Right cardiac atrium (tissue), 5 donors: ENCODE results near the gene CHAMP1. TPM values are rescaled to one million over a fixed set of nuclear protein-coding genes. Genes with fewer than 3 reads are reported as not detected.

Experiments
- ATAC-seq, 2 donors: fragments of 200-7000 bp; cut with Tn5 transposase; one replicate each; pipeline versions ENCODE4 v1.8.0 to v1.9.1; 2020; ENCODE audit warnings: moderate library complexity in 2 of 2, mild to moderate bottlenecking in 1 of 2
- DNase-seq, 3 donors: peaks; one replicate each; pipeline ENCODE4 v3.0.0-alpha.2; 2020
- H3K27ac ChIP-seq: one replicate; pipeline ENCODE4 v1.5.1; 2013; ENCODE audit warnings: mild to moderate bottlenecking, low read length, control low read depth, moderate library complexity
- H3K27me3 ChIP-seq: one replicate; pipeline ENCODE4 v1.6.1; 2013; ENCODE audit not compliant: control insufficient read depth, insufficient read depth
- H3K4me1 ChIP-seq: one replicate; pipeline ENCODE4 v1.6.1; 2013; ENCODE audit warnings: low read length; ENCODE audit not compliant: control insufficient read depth, insufficient read depth
- H3K4me3 ChIP-seq: one replicate; pipeline ENCODE4 v1.5.1; 2013; ENCODE audit warnings: low read length, control low read depth
- H3K9me3 ChIP-seq: one replicate; pipeline ENCODE4 v1.6.1; 2013; ENCODE audit warnings: low read length; ENCODE audit not compliant: control insufficient read depth
- WGBS: extraction: QIAGEN DNeasy Blood & Tissue Kit; methylation state at CpG from one replicate; pipeline ENCODE4 v1.1.7; 2013; 5-methylcytosine and 5-hydroxymethylcytosine counted together
- intact Hi-C, 4 donors: fragments of 100-400 bp; cut with DNase I; formaldehyde crosslinking; loops; one replicate each; pipeline versions ENCODE4 v1.11.0 to v1.14.0; 2022 to 2023
- polyA plus RNA-seq: library from polyadenylated mRNA; stranded (reverse); fragments of 200-250 nt; gene quantifications from one replicate; pipeline ENCODE4 v1.2.3, GENCODE V29; 2013
- total RNA-seq, 4 donors: library from RNA; stranded (reverse); fragmentation: NEBNext Ultra II Directional; extraction: Animal tissue kit (Norgen Biotek cat#: 25700); gene quantifications; one replicate each; pipeline ENCODE4 v1.2.1, GENCODE V29; 2021
- donor health status: healthy with polysubstance abuse.
- donor health status: DM: no; HTN: yes; CAD: no.
- donor health status: DM: no; HTN: no; CAD: no.
- donor health status: DM: no; HTN: yes; CAD: no; lungs with severe emphysema.
- donor health status: DM: yes; HTN: yes; CAD: no.

CHAMP1 gene
- total and polyA plus RNA-seq, 5 donors = 5.2 to 12.8 (median 12.4) TPM

DNA sequence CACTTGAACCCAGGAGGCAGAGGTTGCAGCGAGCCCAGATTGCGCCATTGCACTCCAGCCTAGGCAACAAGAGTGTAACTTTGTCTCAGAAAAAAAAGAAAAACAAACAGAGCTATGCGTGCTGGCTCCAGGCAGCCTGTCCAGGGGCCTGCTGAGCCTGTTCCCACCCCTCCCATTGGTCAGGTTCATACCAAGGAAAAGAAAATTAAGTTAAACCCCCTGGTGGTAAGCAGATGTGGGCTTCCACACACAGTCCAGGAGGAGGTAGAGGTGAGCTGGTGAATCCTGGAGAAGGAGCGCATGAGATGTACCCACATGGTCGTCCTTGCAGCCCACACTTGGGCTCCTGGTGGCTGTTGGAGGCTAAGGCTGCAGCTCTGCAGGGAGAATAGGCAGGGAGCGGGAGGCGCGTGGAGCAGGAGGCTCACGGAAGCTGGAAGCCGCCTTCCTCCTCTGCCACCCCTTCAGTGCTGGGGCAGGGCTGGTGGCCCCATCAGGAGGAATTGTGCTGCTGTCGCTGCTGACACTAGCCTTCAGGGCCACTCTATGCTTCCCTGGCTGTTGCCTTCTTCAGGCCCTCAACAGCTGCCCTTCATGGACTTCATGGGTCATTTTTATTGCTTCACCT is 10.5 kb upstream of the CHAMP1 start:
- no peak for DNase-seq
- Histone ChIP-seq H3K27ac (no peak overlapping the region), H3K27me3 (no peaks in the 10 kb centered on the region), H3K9me3 (no peaks in the 10 kb centered on the region), H3K4me3 (no peak overlapping the region), H3K4me1 (no peaks in the 10 kb centered on the region)
- 87% methylated on average over 11 of the region's 11 CpGs for WGBS
- no peak for ATAC-seq
- intact Hi-C loops = no loop called here

DNA sequence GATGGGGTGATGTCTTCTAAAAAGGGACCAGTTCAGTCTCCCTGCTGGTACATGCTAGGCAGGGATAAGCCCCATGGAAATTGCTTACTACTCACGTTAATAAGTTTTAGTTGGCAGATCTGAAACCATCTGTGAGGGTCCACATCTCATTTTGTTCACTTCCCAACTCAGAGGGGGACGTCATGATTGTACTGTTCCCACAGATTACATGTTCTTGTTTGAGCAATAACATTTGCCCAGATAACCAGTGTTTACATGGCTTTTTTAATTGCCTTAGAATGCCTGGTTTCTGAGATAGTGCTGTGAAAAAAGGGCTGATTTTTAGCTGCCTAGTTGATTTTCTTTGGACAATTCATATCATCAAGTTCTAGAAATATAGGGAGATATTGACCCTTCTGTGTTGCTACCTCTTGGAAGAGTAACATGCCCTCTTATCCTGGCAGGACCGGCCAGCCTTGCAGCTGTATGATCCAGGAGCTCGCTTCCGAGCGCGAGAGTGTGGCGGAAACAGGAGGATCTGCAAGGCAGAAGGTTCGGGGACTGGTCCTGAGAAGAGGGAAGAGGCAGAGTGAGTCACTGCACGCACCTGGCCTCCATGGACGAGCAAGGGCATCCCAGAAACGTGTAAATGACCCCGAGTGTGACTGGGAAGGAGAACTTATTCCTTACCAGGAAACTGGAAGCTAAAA is 9.8 kb upstream of the CHAMP1 start:
- no peak for ATAC-seq

DNA sequence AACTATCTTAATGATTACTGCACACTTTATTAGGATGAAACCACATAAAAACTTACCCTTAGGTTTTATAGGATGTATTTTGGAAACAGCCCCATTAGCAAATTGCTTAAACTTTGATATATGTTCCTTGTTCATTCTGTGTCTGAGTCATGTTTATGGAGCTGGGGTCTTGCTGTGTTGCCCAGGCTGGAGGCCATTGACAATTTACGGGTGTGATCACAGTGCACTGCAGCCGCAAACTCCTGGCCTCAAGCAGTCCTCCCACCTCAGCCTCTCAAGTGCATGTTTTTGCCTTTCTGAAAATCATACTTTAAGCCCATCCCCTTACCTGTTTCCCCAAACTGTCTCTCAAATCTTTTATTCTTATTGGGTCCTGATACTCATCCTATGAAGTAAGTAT is 5.2 kb upstream of the CHAMP1 start:
- no peak for ATAC-seq
- H3K27ac ChIP-seq = no peak overlapping the region
- no peaks in the 10 kb centered on the region for H3K4me1 ChIP-seq
- H3K27me3 ChIP-seq = no peaks in the 10 kb centered on the region
- intact Hi-C loops = no loop called here
- 93% methylated on average over 2 of the region's 2 CpGs for WGBS
- no peak for DNase-seq
- H3K4me3 ChIP-seq = no peak overlapping the region
- no peaks in the 10 kb centered on the region for H3K9me3 ChIP-seq

More for the DNA sequence above, 9.8 kb upstream of the CHAMP1 start:
- DNase-seq = no peak
- H3K4me1 ChIP-seq = no peaks in the 10 kb centered on the region
- intact Hi-C loops = no loop called here
- 92% methylated on average over 13 of the region's 13 CpGs for WGBS
- H3K27me3 ChIP-seq = no peaks in the 10 kb centered on the region
- no peaks in the 10 kb centered on the region for H3K9me3 ChIP-seq
- H3K27ac ChIP-seq = no peak overlapping the region
- H3K4me3 ChIP-seq = no peak overlapping the region

DNA sequence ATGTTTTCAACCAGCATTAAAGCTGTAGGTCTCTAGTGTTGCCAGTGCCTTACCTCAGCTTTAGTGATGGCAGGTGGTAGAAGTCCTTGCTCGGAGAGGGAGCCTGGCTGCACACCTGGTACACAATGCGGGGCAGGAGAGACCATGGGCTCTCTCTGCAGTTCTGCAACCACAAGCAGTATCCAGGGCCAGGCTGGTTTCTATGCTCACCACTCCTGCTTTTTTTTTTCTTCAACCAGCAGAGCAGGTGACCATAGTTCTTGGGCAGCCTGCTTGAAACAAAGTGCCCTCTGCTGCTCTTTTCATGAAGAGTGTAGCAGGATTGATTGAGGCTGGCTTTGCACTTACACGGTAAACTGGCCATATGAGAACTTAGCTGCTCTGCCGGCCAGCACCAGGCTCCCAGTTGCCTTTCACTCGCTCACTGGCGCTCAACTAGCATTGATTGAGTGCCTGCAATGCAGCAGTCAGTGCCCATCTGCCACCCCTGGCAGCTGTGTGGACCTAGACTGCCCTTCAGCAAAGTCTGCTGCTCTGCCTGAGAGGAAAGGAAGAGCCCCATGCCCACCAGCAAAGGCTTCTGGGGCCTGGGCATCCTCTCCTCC is 4.4 kb upstream of the CHAMP1 start:
- H3K4me3 ChIP-seq = no peak overlapping the region
- no peak overlapping the region for H3K27ac ChIP-seq
- H3K9me3 ChIP-seq = no peaks in the 10 kb centered on the region
- ATAC-seq (no peak), DNase-seq (no peak)
- no peaks in the 10 kb centered on the region for H3K4me1 ChIP-seq
- WGBS = 89% methylated on average over 6 of the region's 6 CpGs
- no peaks in the 10 kb centered on the region for H3K27me3 ChIP-seq
- intact Hi-C loops = no loop called here

DNA sequence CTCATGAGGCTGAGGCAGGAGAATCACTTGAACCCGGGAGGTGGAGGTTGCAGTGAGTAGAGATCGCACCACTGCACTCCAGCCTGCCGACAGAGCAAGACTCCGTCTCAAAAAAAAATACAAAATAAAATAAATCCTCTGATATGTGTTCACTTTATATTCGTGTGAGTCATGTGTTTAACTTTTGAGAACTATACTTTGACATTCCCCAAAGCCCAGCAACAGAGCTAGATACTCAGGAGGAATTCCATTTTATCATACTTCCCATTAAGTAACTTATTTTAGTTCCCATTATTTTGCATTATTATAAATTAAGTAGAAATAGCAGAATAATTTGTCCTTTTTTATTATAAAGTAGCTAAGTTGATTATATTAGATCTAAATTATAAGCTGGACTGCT is 3.3 kb upstream of the CHAMP1 start:
- no peak for DNase-seq
- Histone ChIP-seq H3K27ac (no peak overlapping the region), H3K4me3 (no peak overlapping the region), H3K27me3 (no peaks in the 10 kb centered on the region), H3K4me1 (no peaks in the 10 kb centered on the region), H3K9me3 (no peaks in the 10 kb centered on the region)
- ATAC-seq = no peak
- 80% methylated on average over 5 of the region's 5 CpGs for WGBS
- intact Hi-C loops = no loop called here

DNA sequence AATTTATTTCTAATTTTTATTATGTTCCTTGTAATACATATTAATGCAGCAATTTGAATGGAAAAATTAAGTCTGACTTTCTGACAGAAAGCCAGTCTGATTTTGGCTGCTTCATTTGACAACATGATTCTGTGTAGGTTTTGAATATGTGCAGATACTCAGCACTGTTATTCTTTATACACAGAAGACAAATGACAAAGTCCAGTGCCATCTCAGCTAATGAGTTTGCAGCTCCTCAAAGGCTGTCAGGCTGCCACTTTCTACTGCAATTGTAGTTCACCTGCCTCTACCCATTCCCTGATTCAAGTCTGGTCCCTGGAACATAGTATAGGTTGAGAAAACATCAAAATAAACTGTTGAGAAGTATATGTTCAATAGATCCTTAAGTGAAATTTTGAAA is 2.9 kb upstream of the CHAMP1 start:
- ATAC-seq (no peak), DNase-seq (no peak)
- Histone ChIP-seq H3K4me1 (no peaks in the 10 kb centered on the region), H3K27ac (no peak overlapping the region), H3K9me3 (no peaks in the 10 kb centered on the region), H3K4me3 (no peak overlapping the region), H3K27me3 (no peaks in the 10 kb centered on the region)
- intact Hi-C loops = no loop called here

DNA sequence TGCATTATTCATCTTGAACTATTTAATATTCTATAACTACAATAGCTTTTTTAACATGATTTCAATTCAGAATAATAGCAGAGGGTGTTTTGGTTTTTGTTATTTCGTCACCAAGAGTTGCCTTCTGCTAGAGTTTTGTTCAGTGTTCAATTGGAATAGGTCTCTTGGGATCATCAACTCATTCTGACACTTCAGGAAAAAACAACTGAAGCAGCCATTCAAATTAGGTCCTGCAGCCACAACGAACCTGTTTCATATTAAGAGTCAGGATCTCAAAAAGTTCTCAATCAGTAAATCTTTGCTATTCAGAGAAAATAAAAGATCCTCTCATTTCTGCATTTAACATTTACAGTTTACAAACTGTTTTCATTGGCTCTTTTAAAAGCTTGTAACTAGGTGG is 2.4 kb upstream of the CHAMP1 start:
- Histone ChIP-seq H3K9me3 (no peaks in the 10 kb centered on the region), H3K4me1 (no peaks in the 10 kb centered on the region), H3K27ac (no peak overlapping the region), H3K27me3 (no peaks in the 10 kb centered on the region), H3K4me3 (no peak overlapping the region)
- DNase-seq (no peak), ATAC-seq (no peak)
- intact Hi-C loops = no loop called here
- WGBS = 43% methylated on average over 2 of the region's 2 CpGs

DNA sequence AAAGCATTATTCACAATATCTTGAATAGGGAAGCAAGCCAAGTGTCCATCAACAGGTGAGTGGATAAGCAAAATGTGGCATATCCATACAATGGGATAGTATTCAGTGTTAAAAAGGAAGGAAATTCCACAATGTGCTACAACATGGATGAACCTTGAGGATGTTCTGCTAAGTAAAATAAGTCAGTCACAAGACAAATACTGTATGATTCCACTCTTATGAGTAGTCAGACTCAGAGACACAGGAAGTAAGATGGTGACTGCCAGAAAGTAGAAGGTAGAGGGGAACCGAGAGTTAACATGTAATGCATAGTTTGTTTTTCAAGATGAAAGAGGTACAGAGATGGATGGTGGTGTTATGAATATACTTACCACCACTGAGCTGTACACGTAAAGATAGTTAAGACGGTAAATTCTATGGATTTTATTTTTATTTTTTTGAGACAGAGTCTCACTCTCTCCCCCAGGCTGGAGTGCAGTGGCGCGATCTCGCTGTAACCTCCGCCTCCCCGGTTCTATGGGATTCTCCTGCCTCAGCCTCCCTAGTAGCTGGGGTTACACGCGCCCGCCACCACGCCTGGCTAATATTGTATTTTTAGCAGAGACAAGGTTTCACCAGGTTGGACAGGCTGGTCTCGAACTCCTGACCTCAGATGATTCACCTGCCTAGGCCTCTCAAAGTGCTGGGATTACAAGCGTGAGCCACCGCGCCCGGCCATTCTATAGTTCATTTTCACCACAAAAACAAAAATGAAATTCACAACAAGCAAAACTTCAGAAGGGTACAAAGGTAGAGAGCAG is 1.0 kb upstream of the CHAMP1 start:
- peaks cover under 1% of the 10 kb centered on the region for H3K4me1 ChIP-seq
- peak in 2 of 3 donors; percentile 47 to 64 for DNase-seq
- peak overlapping the region; percentile 75 for H3K27ac ChIP-seq
- H3K4me3 ChIP-seq = peak overlapping the region; percentile 65
- ATAC-seq = no peak
- intact Hi-C loops = no loop called here
- H3K9me3 ChIP-seq = no peaks in the 10 kb centered on the region
- H3K27me3 ChIP-seq = no peaks in the 10 kb centered on the region
- WGBS = 88% methylated on average over 17 of the region's 17 CpGs

DNA sequence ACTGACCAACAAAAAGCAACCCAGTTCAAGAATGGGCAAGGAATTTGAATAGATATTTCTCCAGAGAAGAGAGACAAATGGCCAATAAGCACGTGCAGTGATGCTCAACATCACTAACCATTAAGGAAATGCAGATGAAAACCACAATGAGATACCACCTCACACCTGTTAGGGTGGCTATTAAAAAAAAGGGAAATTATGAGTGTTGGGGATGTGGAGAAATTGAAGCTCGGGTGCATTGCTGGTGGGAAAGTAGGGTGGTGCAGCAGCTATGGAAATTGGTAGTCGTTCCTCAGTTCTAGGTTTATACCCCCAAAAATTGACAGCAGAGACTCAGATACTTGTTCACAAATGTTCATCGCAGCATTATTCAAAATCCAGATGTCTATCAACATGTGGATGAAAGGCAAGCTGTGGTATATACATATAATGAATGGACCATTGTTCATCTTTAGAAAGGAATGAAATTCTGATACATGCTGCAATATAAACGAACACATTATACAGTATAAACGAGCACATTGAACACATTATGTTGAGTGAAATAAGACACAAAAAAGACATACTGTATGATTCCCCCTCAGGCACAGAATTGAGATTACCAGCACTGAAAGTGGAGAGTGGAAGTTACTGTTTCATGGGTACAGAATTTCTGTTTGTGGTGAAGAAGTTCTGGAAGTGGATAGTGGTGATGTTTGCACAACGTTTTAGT is 927 bp downstream of the CHAMP1 start:
- Histone ChIP-seq H3K27ac (no peak overlapping the region), H3K27me3 (no peaks in the 10 kb centered on the region), H3K4me3 (peak overlapping the region; percentile 65), H3K4me1 (peaks cover 2% of the 10 kb centered on the region), H3K9me3 (no peaks in the 10 kb centered on the region)
- DNase-seq (no peak), ATAC-seq (no peak)
- WGBS = 19% methylated on average over 7 of the region's 7 CpGs
- intact Hi-C loops = no loop called here

DNA sequence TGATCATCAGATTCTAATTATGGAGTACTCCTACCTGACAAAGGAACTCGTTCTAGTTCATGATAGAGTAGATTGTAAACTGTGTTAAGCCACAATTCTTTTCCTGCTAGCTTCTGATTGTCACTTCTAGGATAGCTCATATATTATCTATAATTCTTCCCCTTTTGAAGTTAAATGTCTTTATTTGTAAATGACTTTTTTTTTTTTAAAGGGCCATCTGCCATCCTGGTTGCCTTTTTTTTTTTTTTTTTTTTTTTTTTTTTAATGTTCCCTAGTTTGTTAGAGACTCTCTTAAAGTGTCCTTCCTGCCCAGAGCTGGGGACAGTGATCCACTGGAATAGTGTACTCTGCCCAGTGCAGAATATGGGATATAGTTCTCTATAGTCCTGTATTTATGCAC is 4.3 kb downstream of the CHAMP1 start:
- Histone ChIP-seq H3K4me3 (no peak overlapping the region), H3K9me3 (no peaks in the 10 kb centered on the region), H3K27me3 (no peaks in the 10 kb centered on the region), H3K27ac (no peak overlapping the region), H3K4me1 (peaks cover 2% of the 10 kb centered on the region)
- 30% methylated on average over 1 of the region's 1 CpG for WGBS
- ATAC-seq (no peak), DNase-seq (no peak)
- intact Hi-C loops = no loop called here
